LNCaP clone FGC (cell line): Measurements from ENCODE around the gene HUNK.
"Not testable (repeated sequence)": the region's sequence is repeated elsewhere in the genome, so short reads cannot be mapped to it uniquely, and the experiment has no call there.

Experiments used
- DNase-seq: peaks from one replicate; pipeline ENCODE4 v3.0.0-alpha.2; 2011; ENCODE audit warnings: low read depth
- H3K4me3 ChIP-seq: 2 replicates; pipeline ENCODE4 v1.5.1; 2011; ENCODE audit warnings: mild to moderate bottlenecking, low read depth, low read length, control low read depth
- TF ChIP-seq, protein P1 (sequence below): IDR thresholded peaks from 2 replicates; pipeline ENCODE4 v1.5.1; 2012; ENCODE audit warnings: mild to moderate bottlenecking; ENCODE audit not compliant: control insufficient read depth, insufficient read depth; ENCODE audit errors: extremely low read depth

The HUNK gene

DNA sequence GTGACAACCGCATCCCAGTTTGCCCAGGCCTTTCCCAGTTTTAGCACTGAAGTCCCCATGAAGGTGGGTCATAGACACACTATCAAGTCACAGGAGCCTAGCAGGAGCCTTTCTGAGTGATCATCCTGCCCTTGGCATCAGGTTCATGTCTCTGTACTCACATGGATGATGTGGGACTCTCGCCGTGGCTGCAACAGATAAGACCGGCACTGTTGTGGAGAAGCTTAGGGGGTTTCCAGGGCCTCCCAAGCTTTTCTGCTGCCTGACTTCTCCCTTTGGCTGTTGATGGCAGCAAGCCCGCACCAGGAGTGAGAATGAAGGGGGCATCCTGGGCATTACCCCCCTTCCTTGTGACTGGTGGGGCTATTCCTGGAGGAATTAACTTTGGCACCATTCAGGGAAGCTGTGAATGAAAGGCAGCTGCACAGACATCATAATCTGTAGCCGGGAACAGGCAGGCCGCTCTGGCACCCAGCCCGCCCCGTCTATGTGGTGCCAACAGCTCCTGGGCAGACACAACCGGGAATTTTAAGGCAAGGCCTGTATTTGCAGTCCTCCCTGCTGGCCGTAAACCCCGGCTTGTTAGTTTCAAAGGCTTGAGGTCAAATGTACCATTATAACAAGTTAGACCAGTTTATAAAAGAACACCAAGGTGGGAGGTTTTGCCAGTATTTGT, 148.6 kb downstream of the HUNK start:
- H3K4me3 ChIP-seq = no peak overlapping the region
- TF ChIP-seq, protein P1, sequence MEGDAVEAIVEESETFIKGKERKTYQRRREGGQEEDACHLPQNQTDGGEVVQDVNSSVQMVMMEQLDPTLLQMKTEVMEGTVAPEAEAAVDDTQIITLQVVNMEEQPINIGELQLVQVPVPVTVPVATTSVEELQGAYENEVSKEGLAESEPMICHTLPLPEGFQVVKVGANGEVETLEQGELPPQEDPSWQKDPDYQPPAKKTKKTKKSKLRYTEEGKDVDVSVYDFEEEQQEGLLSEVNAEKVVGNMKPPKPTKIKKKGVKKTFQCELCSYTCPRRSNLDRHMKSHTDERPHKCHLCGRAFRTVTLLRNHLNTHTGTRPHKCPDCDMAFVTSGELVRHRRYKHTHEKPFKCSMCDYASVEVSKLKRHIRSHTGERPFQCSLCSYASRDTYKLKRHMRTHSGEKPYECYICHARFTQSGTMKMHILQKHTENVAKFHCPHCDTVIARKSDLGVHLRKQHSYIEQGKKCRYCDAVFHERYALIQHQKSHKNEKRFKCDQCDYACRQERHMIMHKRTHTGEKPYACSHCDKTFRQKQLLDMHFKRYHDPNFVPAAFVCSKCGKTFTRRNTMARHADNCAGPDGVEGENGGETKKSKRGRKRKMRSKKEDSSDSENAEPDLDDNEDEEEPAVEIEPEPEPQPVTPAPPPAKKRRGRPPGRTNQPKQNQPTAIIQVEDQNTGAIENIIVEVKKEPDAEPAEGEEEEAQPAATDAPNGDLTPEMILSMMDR = no peak
- peak; percentile 93 for DNase-seq

DNA sequence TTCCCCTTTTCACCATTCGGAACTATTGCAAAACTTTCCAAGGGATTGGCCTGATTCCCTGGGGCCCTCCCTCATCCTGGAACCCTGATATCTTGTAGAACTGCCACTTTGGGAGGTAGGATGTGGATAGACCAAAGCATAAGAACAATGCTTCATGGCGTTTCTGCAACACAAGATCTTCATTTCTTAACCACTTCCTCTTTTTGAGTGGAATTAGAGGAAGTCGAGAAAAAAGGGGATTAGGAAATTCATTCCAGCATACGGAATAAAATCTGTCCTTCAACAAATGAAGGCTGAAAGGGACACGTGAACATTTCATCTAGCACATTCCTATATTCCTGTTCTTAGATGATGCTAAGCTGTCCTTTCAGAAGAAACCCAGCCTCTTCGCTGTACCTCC, 149.3 kb downstream of the HUNK start:
- DNase-seq = no peak
- TF ChIP-seq, protein P1 = no peak

DNA sequence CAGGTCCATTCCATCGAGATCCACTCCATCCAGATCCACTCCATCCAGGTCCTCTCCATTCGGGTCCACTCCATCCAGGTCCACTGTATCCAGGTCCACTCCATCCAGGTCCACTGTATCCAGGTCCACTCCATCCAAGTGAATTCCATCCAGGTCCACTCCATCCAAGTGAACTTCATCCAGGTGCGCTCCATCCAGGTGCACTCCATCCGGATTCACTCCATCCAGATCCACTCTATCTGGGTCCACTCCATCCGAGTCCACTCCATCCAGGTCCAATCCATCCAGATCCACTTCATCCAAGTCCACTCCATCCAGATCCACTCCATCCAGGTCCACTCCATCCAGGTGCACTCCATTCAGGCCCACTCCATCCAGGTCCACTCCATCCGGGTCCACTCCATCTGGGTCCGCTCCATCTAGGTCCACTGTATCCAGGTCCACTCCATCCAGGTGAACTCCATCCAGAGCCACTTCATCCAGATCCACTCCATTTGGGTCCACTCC, 157.4 kb downstream of the HUNK start:
- no peak overlapping the region for H3K4me3 ChIP-seq
- TF ChIP-seq, protein P1 = no peak
- no peak for DNase-seq

More for the DNA sequence above, 149.3 kb downstream of the HUNK start:
- no peak overlapping the region for H3K4me3 ChIP-seq

DNA sequence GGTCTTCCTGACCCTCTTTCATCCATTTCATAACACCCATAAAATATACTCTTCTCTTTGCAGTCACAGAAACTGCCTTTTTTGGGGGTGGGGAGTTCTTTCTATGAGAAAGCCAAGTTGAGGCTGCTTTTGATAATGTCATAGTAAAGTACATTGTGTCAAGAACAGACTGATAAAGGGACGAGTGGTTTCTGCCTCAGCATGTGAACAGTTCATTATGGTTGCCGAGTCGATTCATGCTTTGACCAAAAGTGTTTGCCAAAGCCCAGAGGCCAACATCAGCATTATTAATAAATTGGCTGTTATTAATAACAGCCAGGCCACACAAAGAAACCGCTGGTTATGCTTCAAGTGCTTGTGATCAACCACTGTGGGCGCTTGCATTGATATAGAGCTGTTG, 162.0 kb downstream of the HUNK start:
- TF ChIP-seq, protein P1 = no peak
- H3K4me3 ChIP-seq = no peak overlapping the region
- DNase-seq = no peak

DNA sequence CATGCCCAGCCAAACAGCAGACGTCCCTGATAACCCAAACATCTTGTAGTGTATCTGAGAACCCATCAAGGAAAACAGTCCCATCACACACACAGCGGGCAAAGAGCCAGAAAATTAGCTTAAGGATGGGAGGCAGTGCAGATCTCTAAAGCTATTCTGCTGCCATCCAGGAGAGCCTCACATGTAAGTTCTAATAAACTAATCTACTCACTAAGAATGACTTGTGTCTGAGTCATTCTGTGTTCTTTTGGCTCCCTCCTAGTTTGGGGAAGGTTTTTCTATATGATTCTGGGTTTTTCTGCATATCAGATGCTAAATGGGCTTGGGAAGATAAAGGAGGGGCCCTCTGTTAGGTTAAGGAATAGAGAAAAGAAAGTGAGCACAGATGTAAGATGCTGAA, 162.8 kb downstream of the HUNK start:
- TF ChIP-seq, protein P1 = no peak
- no peak overlapping the region for H3K4me3 ChIP-seq
- no peak for DNase-seq

DNA sequence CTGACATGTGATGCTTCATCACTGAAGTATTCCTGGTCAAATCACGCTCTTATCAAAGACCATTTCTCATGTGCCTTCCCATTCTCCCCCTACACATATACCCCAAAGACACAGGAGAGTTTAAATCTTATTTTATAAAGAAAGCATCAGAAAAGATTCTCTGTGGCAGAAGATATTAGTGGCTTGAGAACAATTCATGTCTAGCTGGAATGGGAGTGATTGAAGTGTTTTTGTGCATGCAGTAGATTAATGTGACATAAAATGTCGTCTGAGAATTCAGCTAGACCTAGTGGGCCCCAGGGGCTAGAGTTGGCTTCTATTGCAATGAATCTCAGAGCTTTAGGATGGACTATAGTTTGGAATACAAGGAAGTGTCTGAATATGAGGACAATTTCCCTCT, 163.9 kb downstream of the HUNK start:
- no peak for DNase-seq
- TF ChIP-seq, protein P1 = no peak
- no peak overlapping the region for H3K4me3 ChIP-seq

DNA sequence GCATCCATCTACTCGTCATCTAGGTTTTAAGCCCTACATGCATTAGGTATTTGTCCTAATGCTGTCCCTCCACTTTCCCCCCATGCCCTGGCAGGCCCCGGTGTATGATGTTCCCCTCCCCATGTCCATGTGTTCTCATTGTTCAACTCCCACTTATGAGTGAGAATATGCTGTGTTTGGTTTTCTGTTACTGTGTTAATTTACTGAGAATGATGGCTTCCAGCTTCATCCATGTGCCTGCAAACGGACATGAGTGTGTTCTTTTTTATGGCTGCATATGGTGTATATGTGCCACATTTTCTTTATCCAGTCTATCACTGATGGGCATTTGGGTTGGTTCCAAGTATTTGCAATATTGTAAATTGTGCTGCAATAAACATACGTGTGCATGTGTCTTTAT, 165.9 kb downstream of the HUNK start:
- not testable (repeated sequence) for H3K4me3 ChIP-seq, DNase-seq

DNA sequence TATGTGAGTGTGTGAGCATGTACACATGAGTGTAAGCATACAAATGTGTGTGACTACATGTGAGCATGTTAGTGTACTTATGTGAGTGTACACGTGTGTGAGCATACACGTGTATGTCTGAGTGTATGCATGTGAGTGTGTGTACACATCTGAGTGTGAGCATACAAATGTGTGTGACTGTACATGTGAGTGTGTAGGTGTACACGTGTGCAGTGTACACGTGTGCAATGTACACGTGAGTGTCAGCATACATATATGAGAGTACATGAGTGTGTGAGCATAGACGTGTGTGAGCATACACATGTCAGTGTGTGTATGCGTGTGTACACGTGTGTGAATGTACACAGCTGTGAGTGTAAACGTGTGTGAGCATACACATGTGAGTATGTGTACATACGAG, 170.6 kb downstream of the HUNK start:
- DNase-seq = no peak
- TF ChIP-seq, protein P1 = no peak
- no peak overlapping the region for H3K4me3 ChIP-seq
